Hematopoietic multipotent progenitor cell (in vitro differentiated cells): Measurements from ENCODE around the gene EIF2S2. TPM values are rescaled to one million over a fixed set of nuclear protein-coding genes. Genes with fewer than 3 reads are reported as not detected.

ENCODE experiments used
- DNase-seq, 3 donors: peaks; one replicate each; pipeline ENCODE4 v3.0.0-alpha.2; 2011 to 2015; ENCODE audit warnings: low read depth in 2 of 3, low spot score in 2 of 3
- total RNA-seq: library from RNA; depleted of rRNA; stranded (reverse); fragments of >200 nt; gene quantifications from one replicate; pipeline ENCODE4 v1.2.3, GENCODE V29; 2012

Gene EIF2S2
- total RNA-seq, 1 donor, result 15.3 TPM

- no peak for DNase-seq
Observed at GRCh38 chr20:34066476-34067090, 45.5 kb downstream of the EIF2S2 start.

GRCh38 chr20:34065260-34065659 lies 46.8 kb downstream of the EIF2S2 start:
- DNase-seq, result no peak

- DNase-seq, result no peak
Observed at GRCh38 chr20:34064286-34064685, 47.8 kb downstream of the EIF2S2 start.

GRCh38 chr20:34062570-34063482 lies 49.2 kb downstream of the EIF2S2 start:
- DNase-seq, result no peak

GRCh38 chr20:34061695-34062094 lies 50.3 kb downstream of the EIF2S2 start:
- no peak for DNase-seq

GRCh38 chr20:34060970-34061369 lies 51.1 kb downstream of the EIF2S2 start:
- DNase-seq, result no peak

GRCh38 chr20:34058831-34059230 lies 53.2 kb downstream of the EIF2S2 start:
- DNase-seq, result peak in 2 of 3 donors; percentile 53 to 84

- no peak for DNase-seq
Observed at GRCh38 chr20:34055290-34055689, 56.8 kb downstream of the EIF2S2 start.

- no peak for DNase-seq
Observed at GRCh38 chr20:34052414-34052813, 59.6 kb downstream of the EIF2S2 start.

- DNase-seq, result no peak
Observed at GRCh38 chr20:34049897-34050695, 61.9 kb downstream of the EIF2S2 start.

GRCh38 chr20:34049389-34049788 lies 62.7 kb downstream of the EIF2S2 start:
- no peak for DNase-seq

GRCh38 chr20:34047917-34048316 lies 64.1 kb downstream of the EIF2S2 start:
- no peak for DNase-seq

GRCh38 chr20:34047010-34047687 lies 64.9 kb downstream of the EIF2S2 start:
- no peak for DNase-seq

- DNase-seq, result no peak
Observed at GRCh38 chr20:34045930-34046725, 65.9 kb downstream of the EIF2S2 start.

- no peak for DNase-seq
Observed at GRCh38 chr20:34045294-34045693, 66.7 kb downstream of the EIF2S2 start.

- no peak for DNase-seq
Observed at GRCh38 chr20:34043025-34043424, 69.0 kb downstream of the EIF2S2 start.

GRCh38 chr20:34042262-34042661 lies 69.8 kb downstream of the EIF2S2 start:
- peak in 2 of 3 donors; percentile 35 to 72 for DNase-seq

- DNase-seq, result no peak
Observed at GRCh38 chr20:34041226-34041625, 70.8 kb downstream of the EIF2S2 start.

GRCh38 chr20:34040300-34040995 lies 71.6 kb downstream of the EIF2S2 start:
- DNase-seq, result no peak
